ENCODE measurements around the gene DPH6. TPM values are rescaled to one million over a fixed set of nuclear protein-coding genes. Genes with fewer than 3 reads are reported as not detected.
"Not testable (repeated sequence)": the region's sequence is repeated elsewhere in the genome, so short reads cannot be mapped to it uniquely, and the experiment has no call there.

DPH6 gene
- total RNA-seq, 2 donors from 2014 or later, result 8.9 to 17.6 TPM

- DNase-seq (ENCODE audit: low spot score), result no peak
- WGBS, result 100% methylated on average over 2 of the region's 2 CpGs
- Histone ChIP-seq H3K27ac (no peak overlapping the region), H3K27me3 (replicated peaks; ENCODE audit: insufficient read depth) (no peaks in the 10 kb centered on the region), H3K4me3 (no peak overlapping the region), H3K4me1 (replicated peaks) (no peaks in the 10 kb centered on the region), H3K9me3 (no peaks in the 10 kb centered on the region), H3K36me3 (no peaks in the 10 kb centered on the region)
- TF ChIP-seq CTCF (IDR thresholded peaks at IDR 0.05), result no peak
- no peak for TF ChIP-seq POLR2AphosphoS5 (IDR thresholded peaks at IDR 0.05)
- no peak for TF ChIP-seq POLR2A (IDR thresholded peaks at IDR 0.05)
- intact Hi-C loops (cut with DNase I), result no loop called here
Measured at GRCh38 chr15:35383506-35383905, 162.5 kb downstream of the DPH6 start.

- TF ChIP-seq POLR2AphosphoS5 (IDR thresholded peaks at IDR 0.05) (no peak), CTCF (IDR thresholded peaks at IDR 0.05) (no peak), POLR2A (IDR thresholded peaks at IDR 0.05) (no peak)
- intact Hi-C loops (cut with DNase I), result no loop called here
- 24% methylated on average over 3 of the region's 3 CpGs for WGBS
Measured at GRCh38 chr15:35381328-35381727, 164.6 kb downstream of the DPH6 start.

GRCh38 chr15:35379972-35380371 lies 166.0 kb downstream of the DPH6 start:
- Histone ChIP-seq H3K27ac (no peak overlapping the region), H3K4me1 (replicated peaks) (no peaks in the 10 kb centered on the region), H3K4me3 (no peak overlapping the region), H3K36me3 (no peaks in the 10 kb centered on the region), H3K27me3 (replicated peaks; ENCODE audit: insufficient read depth) (no peaks in the 10 kb centered on the region), H3K9me3 (no peaks in the 10 kb centered on the region)
- DNase-seq (ENCODE audit: low spot score), result no peak
- WGBS, result 73% methylated on average over 1 of the region's 1 CpG
- TF ChIP-seq POLR2A (IDR thresholded peaks at IDR 0.05) (no peak), CTCF (IDR thresholded peaks at IDR 0.05) (no peak), POLR2AphosphoS5 (IDR thresholded peaks at IDR 0.05) (no peak)
- intact Hi-C loops (cut with DNase I), result no loop called here

More at GRCh38 chr15:35381328-35381727, 164.6 kb downstream of the DPH6 start:
- H3K27me3 ChIP-seq (replicated peaks; ENCODE audit: insufficient read depth), result no peaks in the 10 kb centered on the region
- no peaks in the 10 kb centered on the region for H3K4me1 ChIP-seq (replicated peaks)
- DNase-seq (ENCODE audit: low spot score), result no peak
- H3K4me3 ChIP-seq, result no peak overlapping the region
- no peaks in the 10 kb centered on the region for H3K9me3 ChIP-seq
- H3K36me3 ChIP-seq, result no peaks in the 10 kb centered on the region
- no peak overlapping the region for H3K27ac ChIP-seq

GRCh38 chr15:35378454-35378853 lies 167.5 kb downstream of the DPH6 start:
- DNase-seq (ENCODE audit: low spot score); intact Hi-C loops (cut with DNase I); H3K27me3 ChIP-seq (replicated peaks; ENCODE audit: insufficient read depth); H3K36me3 ChIP-seq; H3K4me3 ChIP-seq; H3K27ac ChIP-seq; H3K4me1 ChIP-seq (replicated peaks); H3K9me3 ChIP-seq: not testable (repeated sequence)
- 100% methylated on average over 1 of the region's 1 CpG for WGBS

GRCh38 chr15:35376707-35377106 lies 169.3 kb downstream of the DPH6 start:
- H3K27me3 ChIP-seq (replicated peaks; ENCODE audit: insufficient read depth), result no peaks in the 10 kb centered on the region
- H3K36me3 ChIP-seq, result no peaks in the 10 kb centered on the region
- H3K9me3 ChIP-seq, result no peaks in the 10 kb centered on the region
- intact Hi-C loops (cut with DNase I), result no loop called here
- no peak overlapping the region for H3K27ac ChIP-seq
- no peak overlapping the region for H3K4me3 ChIP-seq
- no peaks in the 10 kb centered on the region for H3K4me1 ChIP-seq (replicated peaks)
- no peak for TF ChIP-seq POLR2AphosphoS5 (IDR thresholded peaks at IDR 0.05)
- no peak for TF ChIP-seq POLR2A (IDR thresholded peaks at IDR 0.05)
- no peak for TF ChIP-seq CTCF (IDR thresholded peaks at IDR 0.05)
- DNase-seq (ENCODE audit: low spot score), result no peak
